ENCODE results near the gene CCKAR. TPM values are rescaled to one million over a fixed set of nuclear protein-coding genes. Genes with fewer than 3 reads are reported as not detected.

Gene CCKAR, protein sequence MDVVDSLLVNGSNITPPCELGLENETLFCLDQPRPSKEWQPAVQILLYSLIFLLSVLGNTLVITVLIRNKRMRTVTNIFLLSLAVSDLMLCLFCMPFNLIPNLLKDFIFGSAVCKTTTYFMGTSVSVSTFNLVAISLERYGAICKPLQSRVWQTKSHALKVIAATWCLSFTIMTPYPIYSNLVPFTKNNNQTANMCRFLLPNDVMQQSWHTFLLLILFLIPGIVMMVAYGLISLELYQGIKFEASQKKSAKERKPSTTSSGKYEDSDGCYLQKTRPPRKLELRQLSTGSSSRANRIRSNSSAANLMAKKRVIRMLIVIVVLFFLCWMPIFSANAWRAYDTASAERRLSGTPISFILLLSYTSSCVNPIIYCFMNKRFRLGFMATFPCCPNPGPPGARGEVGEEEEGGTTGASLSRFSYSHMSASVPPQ
- polyA plus RNA-seq = not detected

DNA sequence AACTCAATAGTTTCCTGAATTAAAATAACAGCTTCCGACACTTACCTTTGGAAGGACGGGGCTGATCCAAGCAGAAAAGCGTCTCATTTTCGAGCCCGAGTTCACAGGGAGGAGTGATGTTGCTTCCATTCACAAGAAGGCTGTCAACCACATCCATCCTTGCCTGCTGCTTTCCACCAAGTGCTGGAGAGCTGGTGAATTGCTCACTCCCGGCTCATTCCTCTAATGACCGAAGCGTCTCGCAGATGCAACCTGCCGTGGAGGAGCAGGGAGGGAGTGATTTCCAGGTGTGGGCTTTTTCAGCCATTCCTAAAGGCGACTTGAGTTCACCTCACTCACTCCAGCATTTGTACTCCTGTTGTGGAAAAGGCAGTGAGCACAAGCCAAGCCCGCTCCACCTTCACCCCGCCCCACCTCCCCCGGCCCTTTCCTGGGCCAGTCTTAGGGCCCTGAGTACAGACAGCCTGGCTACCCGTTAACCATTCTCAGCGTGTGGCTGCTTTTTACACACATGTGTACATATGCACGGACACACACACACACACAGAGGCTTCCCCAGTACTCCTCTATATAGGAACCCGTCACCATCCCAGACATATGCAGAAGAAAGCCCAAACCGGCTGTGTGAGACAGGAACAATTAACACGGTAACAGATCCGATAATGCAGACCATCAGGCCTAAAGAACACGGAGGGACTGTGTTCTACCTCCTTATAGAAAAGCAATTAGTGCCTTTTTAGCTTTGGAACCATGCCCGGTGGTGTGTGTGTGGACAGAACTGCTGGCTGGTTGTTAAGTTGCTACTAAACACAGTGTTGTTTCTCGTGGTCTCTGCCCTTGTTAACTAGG, at the start of gene CCKAR:
Gene CCKAR (minus strand): TSS at position 374 of the 849 bp plus-strand sequence. CDS start 217 bp downstream, at position 157.
- H3K9me3 Mint-ChIP-seq = no peaks in the 10 kb centered on the region
- DNase-seq = no peak
- no peak within 1 kb of the TSS for H3K4me3 Mint-ChIP-seq
- peak within 1 kb of the TSS in 1 of 6 donors; percentile 15 for H3K27ac Mint-ChIP-seq
- H3K27me3 Mint-ChIP-seq (ENCODE audit: low read depth in 3 of 3) = peaks cover 2 to 16% (median 9%) of the 10 kb centered on the region in 3 donors
- no peaks in the 10 kb centered on the region for H3K4me1 Mint-ChIP-seq
- no peaks in the 10 kb centered on the region for H3K36me3 Mint-ChIP-seq

GRCh38 chr4:26533685-26534084, 43.4 kb upstream of the CCKAR start:
- Mint-ChIP-seq H3K36me3 (no peaks in the 10 kb centered on the region), H3K9me3 (peaks cover 0 to 2% (median 0%) of the 10 kb centered on the region in 6 donors), H3K4me3 (no peak overlapping the region), H3K27ac (no peak overlapping the region), H3K4me1 (no peaks in the 10 kb centered on the region), H3K27me3 (ENCODE audit: low read depth in 3 of 3) (peaks cover 0 to 2% (median 0%) of the 10 kb centered on the region in 3 donors)
- DNase-seq = no peak

DNA sequence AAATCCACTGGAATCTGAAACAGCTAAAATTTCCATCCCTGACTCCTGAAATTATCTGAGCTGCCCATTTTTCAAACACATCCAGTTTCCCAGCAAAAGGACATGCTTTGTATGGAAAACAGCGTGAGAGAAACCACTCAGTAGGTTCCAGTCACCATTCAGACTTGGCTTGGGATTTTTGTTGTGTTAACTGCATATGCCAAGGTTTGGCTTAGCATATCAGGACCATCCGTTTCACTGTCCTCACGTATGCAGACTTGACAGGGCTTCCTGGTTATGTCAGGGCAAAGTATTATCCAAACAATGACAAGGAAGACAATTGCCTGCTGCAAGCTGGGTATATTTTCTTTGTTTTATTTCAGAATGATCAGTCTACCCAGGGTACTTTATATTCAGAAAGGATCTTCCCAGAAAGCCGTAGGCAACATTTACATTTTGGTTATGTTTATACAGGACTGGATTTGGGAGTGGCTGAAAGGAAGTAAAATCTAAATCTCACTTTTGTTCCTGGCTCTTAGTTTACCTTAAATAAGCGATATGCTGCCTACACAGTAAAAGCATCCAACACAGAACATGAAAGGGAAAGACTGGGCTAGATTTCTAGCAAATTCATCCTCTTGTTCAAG, 41.3 kb upstream of the CCKAR start:
- DNase-seq = no peak
- Mint-ChIP-seq H3K9me3 (peaks cover 0 to 2% (median 0%) of the 10 kb centered on the region in 6 donors), H3K4me3 (no peak overlapping the region), H3K27me3 (ENCODE audit: low read depth in 3 of 3) (peaks cover 0 to 2% (median 0%) of the 10 kb centered on the region in 3 donors), H3K36me3 (no peaks in the 10 kb centered on the region), H3K4me1 (no peaks in the 10 kb centered on the region), H3K27ac (no peak overlapping the region)

DNA sequence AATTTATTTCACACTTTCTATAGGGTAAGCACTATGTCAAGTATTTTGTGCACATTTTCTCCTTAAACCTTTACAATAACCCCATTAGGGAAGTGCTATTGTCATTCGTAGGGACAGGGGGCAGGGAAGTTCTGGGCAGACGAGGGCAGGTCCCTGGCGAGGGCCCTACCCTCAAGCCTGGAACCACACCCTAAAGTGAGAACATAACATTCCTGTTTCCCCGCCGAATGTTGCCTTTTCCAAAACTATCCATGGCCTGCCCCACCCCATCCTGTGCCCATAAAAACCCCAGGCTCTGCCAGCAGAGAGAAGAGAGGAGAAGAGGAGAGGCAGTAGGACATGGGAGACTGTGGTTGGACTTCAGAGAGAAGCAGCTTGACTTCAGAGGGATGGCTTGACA, 39.8 kb upstream of the CCKAR start:
- DNase-seq = no peak
- Mint-ChIP-seq H3K4me1 (no peaks in the 10 kb centered on the region), H3K9me3 (peaks cover 0 to 2% (median 0%) of the 10 kb centered on the region in 6 donors), H3K4me3 (no peak overlapping the region), H3K27me3 (ENCODE audit: low read depth in 3 of 3) (peaks cover 0 to 2% (median 1%) of the 10 kb centered on the region in 3 donors), H3K27ac (no peak overlapping the region), H3K36me3 (no peaks in the 10 kb centered on the region)

DNA sequence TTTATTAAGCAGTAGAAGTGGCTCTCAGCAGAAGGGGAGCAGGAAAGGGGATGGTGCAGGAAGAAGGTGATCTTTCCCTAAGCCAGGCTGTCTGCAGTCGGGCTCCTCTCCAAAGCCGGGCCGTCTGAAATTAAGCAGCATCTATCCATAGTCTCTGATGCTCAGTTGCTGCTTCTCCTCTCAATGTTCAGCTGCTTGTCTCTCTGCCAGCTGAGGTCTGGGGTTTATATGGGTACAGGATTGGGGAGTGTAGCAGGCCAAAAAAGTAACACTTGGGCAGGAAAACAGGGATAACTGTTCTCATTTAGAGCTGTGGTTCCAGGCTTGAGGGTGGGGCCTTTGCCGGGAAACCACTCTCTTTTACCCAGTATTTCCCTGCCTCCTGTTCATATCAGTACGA, 39.2 kb upstream of the CCKAR start:
- H3K4me3 Mint-ChIP-seq = no peak overlapping the region
- no peaks in the 10 kb centered on the region for H3K36me3 Mint-ChIP-seq
- H3K27ac Mint-ChIP-seq = no peak overlapping the region
- H3K9me3 Mint-ChIP-seq = peaks cover 0 to 2% (median 0%) of the 10 kb centered on the region in 6 donors
- H3K4me1 Mint-ChIP-seq = no peaks in the 10 kb centered on the region
- peaks cover 0 to 2% (median 1%) of the 10 kb centered on the region in 3 donors for H3K27me3 Mint-ChIP-seq (ENCODE audit: low read depth in 3 of 3)
- DNase-seq = no peak

DNA sequence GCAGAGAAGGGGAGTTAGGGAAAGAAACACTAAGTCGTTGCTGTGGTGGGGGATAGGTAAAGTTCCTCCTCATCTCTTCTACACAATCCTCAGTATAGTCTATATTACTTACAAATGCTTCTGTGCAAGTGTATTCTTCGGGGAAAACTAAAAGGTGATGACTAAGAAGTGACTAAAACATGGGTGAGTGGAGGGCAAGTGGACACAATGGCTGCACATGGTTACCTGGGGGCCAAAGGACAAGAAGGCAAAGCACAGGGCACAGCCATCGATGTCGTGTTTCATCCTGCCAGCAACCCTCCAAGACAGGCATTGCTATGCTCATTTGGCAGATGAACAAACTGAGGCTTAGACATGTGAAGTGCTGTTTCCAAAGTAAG, 35.5 kb upstream of the CCKAR start:
- Mint-ChIP-seq H3K27me3 (ENCODE audit: low read depth in 3 of 3) (peaks cover 0 to 3% (median 2%) of the 10 kb centered on the region in 3 donors), H3K4me1 (no peaks in the 10 kb centered on the region), H3K36me3 (no peaks in the 10 kb centered on the region), H3K4me3 (no peak overlapping the region), H3K9me3 (peaks cover 0 to 2% (median 0%) of the 10 kb centered on the region in 6 donors), H3K27ac (no peak overlapping the region)
- no peak for DNase-seq

- peaks cover 0 to 3% (median 2%) of the 10 kb centered on the region in 3 donors for H3K27me3 Mint-ChIP-seq (ENCODE audit: low read depth in 3 of 3)
- no peak overlapping the region for H3K4me3 Mint-ChIP-seq
- peaks cover 0 to 2% (median 0%) of the 10 kb centered on the region in 6 donors for H3K9me3 Mint-ChIP-seq
- H3K27ac Mint-ChIP-seq = no peak overlapping the region
- DNase-seq = no peak
- no peaks in the 10 kb centered on the region for H3K36me3 Mint-ChIP-seq
- no peaks in the 10 kb centered on the region for H3K4me1 Mint-ChIP-seq
Observed at GRCh38 chr4:26525136-26525770, 35.0 kb upstream of the CCKAR start.

GRCh38 chr4:26524011-26524410, 33.7 kb upstream of the CCKAR start:
- H3K27ac Mint-ChIP-seq = no peak overlapping the region
- no peak overlapping the region for H3K4me3 Mint-ChIP-seq
- H3K9me3 Mint-ChIP-seq = peaks cover 0 to 2% (median 0%) of the 10 kb centered on the region in 6 donors
- H3K36me3 Mint-ChIP-seq = no peaks in the 10 kb centered on the region
- H3K27me3 Mint-ChIP-seq (ENCODE audit: low read depth in 3 of 3) = peaks cover 2 to 3% (median 2%) of the 10 kb centered on the region in 3 donors
- no peaks in the 10 kb centered on the region for H3K4me1 Mint-ChIP-seq
- no peak for DNase-seq

DNA sequence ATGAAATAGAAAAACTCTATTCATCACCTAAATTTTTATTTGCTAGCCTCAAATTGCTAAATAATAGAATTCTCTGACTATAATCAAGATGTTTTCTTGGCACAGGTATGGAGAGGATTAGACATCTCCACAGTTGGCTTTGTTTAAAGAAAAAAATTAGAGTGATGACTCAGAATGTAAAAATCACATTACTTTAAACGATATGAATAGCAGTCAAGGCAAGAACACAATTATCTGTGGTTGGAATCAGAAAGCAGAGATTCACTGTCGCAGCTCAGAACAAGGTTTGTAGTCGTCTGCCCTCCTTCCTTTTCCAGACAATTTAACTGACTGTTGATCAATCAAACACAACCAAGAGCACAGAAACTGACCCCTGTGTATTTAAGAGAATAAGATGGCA, 32.2 kb upstream of the CCKAR start:
- DNase-seq = no peak
- Mint-ChIP-seq H3K4me3 (no peak overlapping the region), H3K27ac (no peak overlapping the region), H3K9me3 (no peaks in the 10 kb centered on the region), H3K36me3 (no peaks in the 10 kb centered on the region), H3K27me3 (ENCODE audit: low read depth in 3 of 3) (peaks cover 2 to 3% (median 2%) of the 10 kb centered on the region in 3 donors), H3K4me1 (no peaks in the 10 kb centered on the region)

DNA sequence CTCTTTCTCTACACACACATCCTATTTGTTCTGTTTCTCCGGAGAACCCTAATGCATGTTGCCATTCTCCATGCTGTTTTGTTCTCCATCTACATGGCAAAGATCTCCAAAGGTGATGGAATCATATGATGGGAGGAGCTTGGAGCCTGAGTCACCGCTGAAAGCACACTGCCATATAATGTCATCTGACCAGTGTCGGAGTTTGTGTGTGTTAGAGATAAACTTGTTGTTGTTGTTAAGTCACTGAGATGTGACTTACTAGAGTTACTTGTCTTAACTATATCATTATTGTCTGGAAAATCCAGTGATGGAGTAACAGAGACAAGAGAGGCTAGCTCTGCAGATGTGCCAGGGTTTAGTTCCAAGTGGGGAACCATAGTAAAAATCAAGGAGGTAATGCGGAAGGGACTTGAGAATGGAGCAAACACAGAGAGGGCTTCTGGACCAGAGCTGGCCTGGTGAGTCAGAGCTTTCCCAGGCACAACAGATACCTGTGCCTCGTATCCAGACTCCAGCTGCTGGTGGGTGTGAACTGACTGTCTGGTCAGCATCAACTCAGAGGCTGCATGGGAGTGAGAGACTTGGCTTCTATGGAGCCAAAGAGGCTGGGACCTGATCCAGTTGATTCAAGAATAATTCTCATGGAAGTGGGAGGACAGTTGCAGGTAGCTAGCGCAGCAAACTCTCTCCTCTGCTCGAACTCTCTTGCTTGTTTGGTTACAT, 30.6 kb upstream of the CCKAR start:
- Mint-ChIP-seq H3K36me3 (no peaks in the 10 kb centered on the region), H3K9me3 (no peaks in the 10 kb centered on the region), H3K4me1 (no peaks in the 10 kb centered on the region), H3K27me3 (ENCODE audit: low read depth in 3 of 3) (peaks cover 2 to 3% (median 3%) of the 10 kb centered on the region in 3 donors), H3K27ac (no peak overlapping the region), H3K4me3 (no peak overlapping the region)
- DNase-seq = no peak

DNA sequence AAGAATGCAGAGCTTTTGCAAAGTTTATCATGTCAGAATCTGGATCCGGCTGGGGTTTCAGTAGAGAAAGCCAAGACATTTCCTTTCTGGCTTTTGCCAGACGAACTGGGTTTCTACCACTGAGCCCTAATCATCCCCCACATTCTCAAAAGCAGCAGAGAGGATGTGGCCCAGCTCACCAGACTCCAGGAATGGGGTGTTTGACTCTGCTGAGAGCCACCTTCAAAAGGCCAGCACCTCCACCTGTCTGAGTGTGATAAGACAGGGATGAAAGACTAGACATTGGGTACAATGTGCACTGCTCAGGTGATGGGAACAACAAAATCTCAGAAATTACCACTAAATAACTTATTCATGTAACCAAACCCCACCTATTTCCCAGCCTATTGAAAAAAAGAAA, 25.7 kb upstream of the CCKAR start:
- Mint-ChIP-seq H3K27me3 (ENCODE audit: low read depth in 3 of 3) (peaks cover 0 to 8% (median 2%) of the 10 kb centered on the region in 3 donors), H3K27ac (no peak overlapping the region), H3K4me1 (no peaks in the 10 kb centered on the region)

DNA sequence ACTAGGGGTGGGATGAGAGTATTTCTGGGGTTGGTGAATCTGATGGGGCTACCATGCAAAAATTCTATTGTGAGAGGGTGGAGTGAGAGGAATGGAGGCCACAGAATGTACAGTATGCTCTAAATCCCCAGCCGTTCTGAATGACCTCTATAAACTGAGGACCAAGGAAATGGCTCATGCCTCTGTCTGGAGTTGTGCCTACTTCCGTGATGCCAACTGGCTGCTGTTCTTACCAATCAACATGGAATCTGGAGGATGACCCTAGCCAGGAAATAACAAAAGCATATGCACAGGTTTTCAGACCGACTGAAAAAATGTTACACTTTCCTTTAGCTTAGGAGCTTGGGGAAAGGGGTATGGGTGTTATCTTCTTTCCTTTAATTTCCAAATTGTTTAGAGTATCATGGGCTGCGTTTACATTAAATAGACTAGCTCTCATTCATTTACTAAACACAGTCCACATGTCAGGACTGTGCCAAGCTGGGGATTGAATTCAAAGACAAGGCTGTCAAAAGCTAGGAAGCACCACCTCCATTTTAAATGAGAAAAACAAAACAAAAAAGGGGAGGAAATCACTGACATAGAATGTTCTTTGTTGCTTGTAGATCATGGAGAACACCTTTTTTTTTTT, 20.2 kb upstream of the CCKAR start:
- peaks cover 0 to 8% (median 3%) of the 10 kb centered on the region in 3 donors for H3K27me3 Mint-ChIP-seq (ENCODE audit: low read depth in 3 of 3)
- H3K36me3 Mint-ChIP-seq = no peaks in the 10 kb centered on the region
- no peaks in the 10 kb centered on the region for H3K4me1 Mint-ChIP-seq
- DNase-seq = no peak
- H3K9me3 Mint-ChIP-seq = peaks cover 0 to 1% (median 0%) of the 10 kb centered on the region in 6 donors
- no peak overlapping the region for H3K4me3 Mint-ChIP-seq
- H3K27ac Mint-ChIP-seq = no peak overlapping the region

More for the DNA sequence above, 25.7 kb upstream of the CCKAR start:
- peaks cover 0 to 1% (median 0%) of the 10 kb centered on the region in 6 donors for H3K9me3 Mint-ChIP-seq
- no peak for DNase-seq
- H3K4me3 Mint-ChIP-seq = no peak overlapping the region
- no peaks in the 10 kb centered on the region for H3K36me3 Mint-ChIP-seq
